Natural killer cell (primary cell): ENCODE results near the gene TAF1B. TPM values are rescaled to one million over a fixed set of nuclear protein-coding genes. Genes with fewer than 3 reads are reported as not detected.

Source experiments
- ATAC-seq, 3 donors: fragments of 150-1000 bp in 2 of 3; fragments of 200-7000 bp in 1 of 3; cut with Tn5 transposase; 1 replicate in 1 of 3; 2 replicates in 2 of 3; pipeline ENCODE4 v1.10.0; 2021; ENCODE audit warnings: mild to moderate bottlenecking in 2 of 3, moderate library complexity in 2 of 3
- DNase-seq, 2 donors: peaks; one replicate each; pipeline versions ENCODE4 v3.0.0 to v3.0.0-alpha.2; 2013 to 2021; ENCODE audit warnings: mixed read lengths in 1 of 2
- H3K27ac ChIP-seq: one replicate; pipeline ENCODE4 v1.5.1; 2013; ENCODE audit warnings: mild to moderate bottlenecking, low read length
- H3K27me3 ChIP-seq: one replicate; pipeline ENCODE4 v1.6.1; 2013; ENCODE audit warnings: low read length; ENCODE audit not compliant: control insufficient read depth, insufficient read depth
- H3K36me3 ChIP-seq: one replicate; pipeline ENCODE4 v1.6.1; 2013; ENCODE audit warnings: low read length; ENCODE audit not compliant: control insufficient read depth, insufficient read depth
- H3K4me1 ChIP-seq: one replicate; pipeline ENCODE4 v1.6.1; 2013; ENCODE audit warnings: low read length; ENCODE audit not compliant: control insufficient read depth, insufficient read depth
- H3K4me3 ChIP-seq: one replicate; pipeline ENCODE4 v1.5.1; 2013; ENCODE audit warnings: low read length
- H3K9me3 ChIP-seq: one replicate; pipeline ENCODE4 v1.6.1; 2013; ENCODE audit warnings: low read length; ENCODE audit not compliant: control insufficient read depth, insufficient read depth
- H3K27ac Mint-ChIP-seq, 2 donors: one replicate each; pipeline ENCODE4 v1.8.0; 2022; ENCODE audit warnings: mild to moderate bottlenecking in 2 of 2, mixed read lengths in 2 of 2, moderate library complexity in 1 of 2
- H3K27me3 Mint-ChIP-seq, 2 donors: one replicate each; pipeline ENCODE4 v1.8.0; 2022; ENCODE audit warnings: low read depth in 2 of 2, mixed read lengths in 2 of 2
- H3K36me3 Mint-ChIP-seq: one replicate; pipeline ENCODE4 v1.8.0; 2022; ENCODE audit warnings: mixed read lengths
- H3K4me1 Mint-ChIP-seq, 2 donors: one replicate each; pipeline ENCODE4 v1.8.0; 2022; ENCODE audit warnings: mixed read lengths in 2 of 2
- H3K4me3 Mint-ChIP-seq: one replicate; pipeline ENCODE4 v1.8.0; 2022; ENCODE audit warnings: mild to moderate bottlenecking, moderate library complexity, mixed read lengths
- H3K9me3 Mint-ChIP-seq, 2 donors: one replicate each; pipeline ENCODE4 v1.8.0; 2022; ENCODE audit warnings: mixed read lengths in 2 of 2
- WGBS: methylation state at CpG from one replicate; pipeline ENCODE4 v1.1.7; 2013; ENCODE audit warnings: missing lambda C conversion rate; ENCODE audit not compliant: insufficient coverage; 5-methylcytosine and 5-hydroxymethylcytosine counted together
- intact Hi-C: fragments of 100-400 bp; cut with micrococcal nuclease; formaldehyde crosslinking; loops from one replicate; pipeline ENCODE4 v1.14.2; 2022
- total RNA-seq, 4 donors: library from RNA; stranded (reverse); fragments of 120-200 nt in 1 of 4; gene quantifications; one replicate each; pipeline versions ENCODE4 v1.2.3 to v1.2.4, GENCODE V29; 2013 to 2022
- TF ChIP-seq, protein P1 (sequence below): fragments of 200-600 bp; IDR thresholded peaks from one replicate; pipeline ENCODE4 v1.8.0; 2022; ENCODE audit warnings: antibody characterized with exemption

Gene TAF1B
- total RNA-seq, 3 donors from 2014 or later (not counting 1 experiment from before 2014, with no cell fraction given) = 24.8 to 40.8 (median 26.8) TPM

GRCh38 chr2:9879455-9880194 lies 36.4 kb downstream of the TAF1B start:
- H3K4me3 Mint-ChIP-seq = no peak overlapping the region
- no peak overlapping the region for H3K4me3 ChIP-seq
- H3K9me3 Mint-ChIP-seq = no peaks in the 10 kb centered on the region
- intact Hi-C loops = no loop called here
- H3K27ac ChIP-seq = no peak overlapping the region
- H3K27me3 ChIP-seq = no peaks in the 10 kb centered on the region
- no peaks in the 10 kb centered on the region for H3K9me3 ChIP-seq
- peaks cover 27% of the 10 kb centered on the region for H3K36me3 Mint-ChIP-seq
- ATAC-seq (no peak), DNase-seq (no peak)
- no peak overlapping the region for H3K27ac Mint-ChIP-seq
- H3K36me3 ChIP-seq = peaks cover 58% of the 10 kb centered on the region
- H3K4me1 ChIP-seq = no peaks in the 10 kb centered on the region
- 92% methylated on average over 6 of the region's 7 CpGs for WGBS
- no peaks in the 10 kb centered on the region for H3K4me1 Mint-ChIP-seq
- TF ChIP-seq, protein P1, sequence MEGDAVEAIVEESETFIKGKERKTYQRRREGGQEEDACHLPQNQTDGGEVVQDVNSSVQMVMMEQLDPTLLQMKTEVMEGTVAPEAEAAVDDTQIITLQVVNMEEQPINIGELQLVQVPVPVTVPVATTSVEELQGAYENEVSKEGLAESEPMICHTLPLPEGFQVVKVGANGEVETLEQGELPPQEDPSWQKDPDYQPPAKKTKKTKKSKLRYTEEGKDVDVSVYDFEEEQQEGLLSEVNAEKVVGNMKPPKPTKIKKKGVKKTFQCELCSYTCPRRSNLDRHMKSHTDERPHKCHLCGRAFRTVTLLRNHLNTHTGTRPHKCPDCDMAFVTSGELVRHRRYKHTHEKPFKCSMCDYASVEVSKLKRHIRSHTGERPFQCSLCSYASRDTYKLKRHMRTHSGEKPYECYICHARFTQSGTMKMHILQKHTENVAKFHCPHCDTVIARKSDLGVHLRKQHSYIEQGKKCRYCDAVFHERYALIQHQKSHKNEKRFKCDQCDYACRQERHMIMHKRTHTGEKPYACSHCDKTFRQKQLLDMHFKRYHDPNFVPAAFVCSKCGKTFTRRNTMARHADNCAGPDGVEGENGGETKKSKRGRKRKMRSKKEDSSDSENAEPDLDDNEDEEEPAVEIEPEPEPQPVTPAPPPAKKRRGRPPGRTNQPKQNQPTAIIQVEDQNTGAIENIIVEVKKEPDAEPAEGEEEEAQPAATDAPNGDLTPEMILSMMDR = no peak
- no peaks in the 10 kb centered on the region for H3K27me3 Mint-ChIP-seq

- Histone ChIP-seq H3K36me3 (peaks cover 26% of the 10 kb centered on the region), H3K27me3 (no peaks in the 10 kb centered on the region), H3K9me3 (no peaks in the 10 kb centered on the region), H3K4me1 (no peaks in the 10 kb centered on the region), H3K27ac (no peak overlapping the region), H3K4me3 (no peak overlapping the region)
- Mint-ChIP-seq H3K36me3 (peaks cover 36% of the 10 kb centered on the region), H3K27me3 (no peaks in the 10 kb centered on the region), H3K4me3 (no peak overlapping the region), H3K4me1 (peaks cover 4 to 13% of the 10 kb centered on the region in 2 donors), H3K27ac (no peak overlapping the region), H3K9me3 (peaks cover 7 to 11% of the 10 kb centered on the region in 2 donors)
- intact Hi-C loops = no loop called here
- TF ChIP-seq, protein P1 = no peak
- DNase-seq = no peak
- ATAC-seq = no peak
- WGBS = 96% methylated on average over 17 of the region's 17 CpGs
Measured at GRCh38 chr2:9883897-9884296, 40.6 kb downstream of the TAF1B start.

- Histone ChIP-seq H3K4me3 (no peak overlapping the region), H3K27ac (no peak overlapping the region), H3K4me1 (no peaks in the 10 kb centered on the region), H3K27me3 (no peaks in the 10 kb centered on the region), H3K36me3 (peaks cover 26% of the 10 kb centered on the region), H3K9me3 (no peaks in the 10 kb centered on the region)
- no peak for ATAC-seq
- no peak for DNase-seq
- TF ChIP-seq, protein P1 = no peak
- Mint-ChIP-seq H3K27ac (no peak overlapping the region), H3K27me3 (no peaks in the 10 kb centered on the region), H3K4me1 (peaks cover 4 to 14% of the 10 kb centered on the region in 2 donors), H3K4me3 (no peak overlapping the region), H3K36me3 (peaks cover 32% of the 10 kb centered on the region), H3K9me3 (peaks cover 7 to 11% of the 10 kb centered on the region in 2 donors)
- intact Hi-C loops = no loop called here
- WGBS = 97% methylated on average over 5 of the region's 6 CpGs
Measured at GRCh38 chr2:9884436-9884835, 41.2 kb downstream of the TAF1B start.
